HEK293T (cell line): ENCODE data around the gene GPNMB.

Source experiments
- CTBP1 ChIP-seq: fragments of 450-650 bp; IDR thresholded peaks from 2 replicates; pipeline ENCODE4 v1.6.1; 2016; ENCODE audit warnings: borderline replicate concordance
- ELF4 ChIP-seq: fragments of 450-650 bp; IDR thresholded peaks from 2 replicates; pipeline ENCODE4 v1.6.1; 2017; ENCODE audit warnings: antibody characterized with exemption
- FOXA1 ChIP-seq: fragments of 450-650 bp; IDR thresholded peaks from 2 replicates; pipeline ENCODE4 v1.6.1; 2016; ENCODE audit warnings: mild to moderate bottlenecking
- HDGF ChIP-seq: fragments of 450-650 bp; IDR thresholded peaks from 2 replicates; pipeline ENCODE4 v1.6.1; 2017; ENCODE audit warnings: antibody characterized with exemption, borderline replicate concordance
- L3MBTL2 ChIP-seq: fragments of 450-650 bp; conservative IDR thresholded peaks from 2 replicates; pipeline ENCODE4 v1.6.1; 2016; ENCODE audit warnings: mild to moderate bottlenecking
- NFRKB ChIP-seq: fragments of 450-650 bp; IDR thresholded peaks from 2 replicates; pipeline ENCODE4 v1.6.1; 2016; ENCODE audit warnings: mild to moderate bottlenecking, moderate library complexity
- PKNOX1 ChIP-seq: fragments of 450-650 bp; IDR thresholded peaks from 2 replicates; pipeline ENCODE4 v1.6.1; 2016
- SP1 ChIP-seq: fragments of 450-650 bp; IDR thresholded peaks from 2 replicates; pipeline ENCODE4 v1.6.1; 2017
- SUZ12 ChIP-seq: fragments of 450-650 bp; IDR thresholded peaks from 2 replicates; pipeline ENCODE4 v1.6.1; 2016; ENCODE audit warnings: mild to moderate bottlenecking
- TARDBP ChIP-seq: fragments of 450-650 bp; IDR thresholded peaks from 2 replicates; pipeline ENCODE4 v1.6.1; 2016

GRCh38 chr7:23256731-23257130 lies 10.2 kb downstream of the GPNMB start:
- no peak for TF ChIP-seq PKNOX1
- no peak for TF ChIP-seq FOXA1
- TF ChIP-seq SP1 = no peak
- no peak for TF ChIP-seq L3MBTL2
- no peak for TF ChIP-seq CTBP1
- TF ChIP-seq NFRKB = no peak
- TF ChIP-seq TARDBP = no peak
- TF ChIP-seq ELF4 = no peak
- TF ChIP-seq SUZ12 = no peak
- no peak for TF ChIP-seq HDGF
